Measurements from ENCODE around the gene ELFN2.

DNA sequence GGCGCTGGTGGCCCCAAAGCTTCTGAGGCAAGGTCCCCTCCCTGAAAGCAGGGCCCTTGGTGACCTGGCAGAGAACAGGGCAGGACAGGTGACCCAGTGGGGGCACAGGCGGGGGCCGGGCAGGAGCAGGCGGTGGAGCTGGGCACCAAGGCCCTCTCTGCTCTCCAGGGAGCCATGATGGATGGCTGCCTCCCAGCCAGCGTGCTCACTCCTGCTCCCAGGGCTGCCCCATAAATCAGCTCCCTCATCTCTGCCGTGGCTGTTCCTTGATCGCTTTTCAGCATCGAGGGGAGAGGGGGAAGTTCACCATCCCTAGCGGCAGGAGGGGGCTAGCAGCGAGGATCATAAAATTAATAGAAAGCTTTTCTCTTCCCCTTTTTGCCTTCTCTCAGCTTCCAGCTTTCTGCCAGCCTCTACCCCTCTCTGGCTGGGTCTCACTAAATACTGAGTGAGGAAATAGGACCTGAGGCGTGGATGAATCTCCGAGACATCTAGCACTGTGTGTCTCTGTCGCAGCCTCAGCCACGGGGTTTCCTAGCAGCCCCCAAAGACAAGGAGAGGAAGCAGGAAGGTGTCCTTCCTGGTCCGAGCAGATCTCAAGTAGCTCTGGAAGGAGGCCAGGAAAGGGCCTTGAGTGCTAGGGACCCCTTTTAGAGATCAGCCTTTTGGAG lies 22.2 kb upstream of the ELFN2 start:
- TF ChIP-seq, protein P1, sequence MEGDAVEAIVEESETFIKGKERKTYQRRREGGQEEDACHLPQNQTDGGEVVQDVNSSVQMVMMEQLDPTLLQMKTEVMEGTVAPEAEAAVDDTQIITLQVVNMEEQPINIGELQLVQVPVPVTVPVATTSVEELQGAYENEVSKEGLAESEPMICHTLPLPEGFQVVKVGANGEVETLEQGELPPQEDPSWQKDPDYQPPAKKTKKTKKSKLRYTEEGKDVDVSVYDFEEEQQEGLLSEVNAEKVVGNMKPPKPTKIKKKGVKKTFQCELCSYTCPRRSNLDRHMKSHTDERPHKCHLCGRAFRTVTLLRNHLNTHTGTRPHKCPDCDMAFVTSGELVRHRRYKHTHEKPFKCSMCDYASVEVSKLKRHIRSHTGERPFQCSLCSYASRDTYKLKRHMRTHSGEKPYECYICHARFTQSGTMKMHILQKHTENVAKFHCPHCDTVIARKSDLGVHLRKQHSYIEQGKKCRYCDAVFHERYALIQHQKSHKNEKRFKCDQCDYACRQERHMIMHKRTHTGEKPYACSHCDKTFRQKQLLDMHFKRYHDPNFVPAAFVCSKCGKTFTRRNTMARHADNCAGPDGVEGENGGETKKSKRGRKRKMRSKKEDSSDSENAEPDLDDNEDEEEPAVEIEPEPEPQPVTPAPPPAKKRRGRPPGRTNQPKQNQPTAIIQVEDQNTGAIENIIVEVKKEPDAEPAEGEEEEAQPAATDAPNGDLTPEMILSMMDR (IDR thresholded peaks at IDR 0.05), result no peak
- no peak for TF ChIP-seq ZFX (IDR thresholded peaks at IDR 0.05; ENCODE audit: borderline replicate concordance)
